ENCODE results near the gene PPP1CA. TPM values are rescaled to one million over a fixed set of nuclear protein-coding genes. Genes with fewer than 3 reads are reported as not detected.
A peak's percentile ranks its signal among the peaks of the same experiment; 100 is the strongest.

Gene PPP1CA
- total and polyA plus RNA-seq, 12 donors: 105 to 289 (median 151) TPM

- WGBS, 4 donors: 76 to 83% (median 78%) methylated on average over 5 to 7 of the region's 7 CpGs
- no peaks in the 10 kb centered on the region for H3K9me3 ChIP-seq (replicated peaks in 1 of 3)
Observed at GRCh38 chr11:67367761-67368227, 33.9 kb downstream of the PPP1CA start.

GRCh38 chr11:67366961-67367760 lies 34.5 kb downstream of the PPP1CA start:
- WGBS, 4 donors: 67 to 81% (median 74%) methylated on average over 10 to 25 of the region's 25 CpGs
- Histone ChIP-seq H3K4me1 (replicated peaks in 1 of 2) (peaks cover 2 to 9% of the 10 kb centered on the region in 2 donors), H3K27ac (peak overlapping the region in 2 of 5 donors; percentile 5 to 58), H3K27me3 (no peaks in the 10 kb centered on the region), H3K9me3 (replicated peaks in 1 of 3) (no peaks in the 10 kb centered on the region), H3K4me3 (no peak overlapping the region), H3K36me3 (replicated peaks in 1 of 2) (no peaks in the 10 kb centered on the region)
- no peak for DNase-seq
- intact Hi-C loops (cut with DNase I): no loop called here
- TF ChIP-seq CTCF (IDR thresholded peaks at IDR 0.05): no peak
- no peak for TF ChIP-seq POLR2A (IDR thresholded peaks at IDR 0.05)

More at GRCh38 chr11:67367761-67368227, 33.9 kb downstream of the PPP1CA start:
- no peaks in the 10 kb centered on the region for H3K36me3 ChIP-seq (replicated peaks in 1 of 2)
- intact Hi-C loops (cut with DNase I): no loop called here
- peaks cover 6 to 11% of the 10 kb centered on the region in 2 donors for H3K4me1 ChIP-seq (replicated peaks in 1 of 2)
- H3K27ac ChIP-seq: peak overlapping the region in 1 of 5 donors; percentile 16
- H3K4me3 ChIP-seq: no peak overlapping the region
- DNase-seq: no peak
- no peaks in the 10 kb centered on the region for H3K27me3 ChIP-seq
- no peak for TF ChIP-seq CTCF (IDR thresholded peaks at IDR 0.05)

DNA sequence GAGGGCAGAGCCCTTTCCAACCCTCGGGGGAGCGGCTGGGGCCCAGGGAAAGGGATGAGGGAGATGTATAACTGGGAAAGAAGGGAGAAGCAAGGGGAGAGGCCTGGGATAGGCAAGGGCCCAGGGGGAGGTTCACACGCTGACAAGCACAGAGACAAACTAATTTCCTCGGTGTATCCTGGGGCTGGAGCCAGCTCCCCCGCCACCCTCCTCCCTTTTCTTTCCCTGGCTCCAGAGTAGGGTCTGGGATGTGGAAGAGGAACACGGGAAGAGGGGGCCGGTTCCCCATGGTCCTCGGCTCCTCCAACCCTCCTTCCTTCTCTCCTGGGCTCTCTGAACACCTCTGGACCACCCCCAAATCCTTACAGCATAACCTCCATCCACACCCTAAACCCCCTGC lies 35.1 kb downstream of the PPP1CA start:
- WGBS, 4 donors: 62 to 72% (median 67%) methylated on average over 7 to 8 of the region's 8 CpGs
- TF ChIP-seq POLR2A (IDR thresholded peaks at IDR 0.05) (no peak), CTCF (IDR thresholded peaks at IDR 0.05) (no peak)

DNA sequence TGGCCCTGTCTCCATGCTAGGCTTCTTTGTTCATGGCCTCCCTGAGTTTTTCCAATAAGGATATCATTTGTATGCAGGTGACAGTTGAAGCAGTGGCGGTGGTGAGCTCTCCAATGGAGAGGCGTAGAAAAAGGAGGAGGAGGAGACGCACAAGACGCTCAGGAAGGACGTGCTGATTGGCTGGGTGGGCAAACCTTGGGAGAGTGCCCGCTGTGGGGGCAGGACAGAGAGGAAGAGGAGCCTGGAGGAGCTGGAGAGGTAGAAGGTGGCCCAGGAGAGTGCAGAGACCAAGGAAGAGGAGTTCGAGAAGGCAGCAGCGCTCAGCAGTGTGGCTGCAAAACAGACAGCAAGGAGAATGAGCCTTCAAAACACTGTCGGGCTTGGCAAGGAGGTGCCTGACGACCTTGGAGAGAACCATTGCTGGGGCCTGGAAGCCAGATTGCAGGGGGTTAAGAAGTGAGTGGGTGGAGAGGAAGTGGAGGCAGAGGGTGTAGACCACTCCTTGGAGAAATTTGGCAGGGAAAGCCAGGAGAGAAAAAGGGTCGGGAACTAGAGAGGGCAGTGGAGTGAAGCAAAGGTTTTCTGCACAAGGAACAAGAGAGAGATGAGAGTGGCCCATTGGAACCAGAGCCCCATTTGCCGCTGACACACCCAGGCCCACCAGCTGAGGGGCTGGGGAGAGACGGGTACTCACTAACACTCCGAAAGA lies 35.8 kb downstream of the PPP1CA start:
- Histone ChIP-seq H3K27me3 (no peaks in the 10 kb centered on the region), H3K36me3 (replicated peaks in 1 of 2) (no peaks in the 10 kb centered on the region), H3K4me1 (replicated peaks in 1 of 2) (no peaks in the 10 kb centered on the region), H3K27ac (peak overlapping the region in 1 of 5 donors; percentile 58), H3K9me3 (replicated peaks in 1 of 3) (no peaks in the 10 kb centered on the region), H3K4me3 (no peak overlapping the region)
- WGBS, 4 donors: 65 to 77% (median 74%) methylated on average over 14 of the region's 14 CpGs
- no peak for TF ChIP-seq CTCF (IDR thresholded peaks at IDR 0.05)
- no peak for TF ChIP-seq POLR2A (IDR thresholded peaks at IDR 0.05)
- intact Hi-C loops (cut with DNase I): no loop called here
- no peak for DNase-seq

More for the DNA sequence above, 35.1 kb downstream of the PPP1CA start:
- no peaks in the 10 kb centered on the region for H3K9me3 ChIP-seq (replicated peaks in 1 of 3)
- DNase-seq: no peak
- no peak overlapping the region for H3K4me3 ChIP-seq
- no peaks in the 10 kb centered on the region for H3K36me3 ChIP-seq (replicated peaks in 1 of 2)
- H3K27me3 ChIP-seq: no peaks in the 10 kb centered on the region
- intact Hi-C loops (cut with DNase I): no loop called here
- H3K4me1 ChIP-seq (replicated peaks in 1 of 2): peaks cover 0 to 3% of the 10 kb centered on the region in 2 donors
- peak overlapping the region in 2 of 5 donors; percentile 5 to 58 for H3K27ac ChIP-seq
